Naive B cell (primary cell): Measurements from ENCODE around the gene LCE3D. TPM values are rescaled to one million over a fixed set of nuclear protein-coding genes. Genes with fewer than 3 reads are reported as not detected.
A peak's percentile ranks its signal among the peaks of the same experiment; 100 is the strongest.
"Not testable (repeated sequence)": the region's sequence is repeated elsewhere in the genome, so short reads cannot be mapped to it uniquely, and the experiment has no call there.

Experiments
- ATAC-seq, 2 donors: fragments of 150-1000 bp; cut with Tn5 transposase; 2 replicates each; pipeline ENCODE4 v1.10.0; 2021; ENCODE audit warnings: low read depth in 2 of 2, mild to moderate bottlenecking in 2 of 2, moderate library complexity in 2 of 2
- DNase-seq: peaks from one replicate; pipeline ENCODE4 v3.0.0; 2022
- H3K27ac Mint-ChIP-seq, 6 donors: one replicate each; pipeline ENCODE4 v1.8.0; 2020 to 2022; ENCODE audit warnings: mild to moderate bottlenecking in 6 of 6, mixed read lengths in 6 of 6, moderate library complexity in 5 of 6, inconsistent platforms in 2 of 6
- H3K27me3 Mint-ChIP-seq, 3 donors: one replicate each; pipeline ENCODE4 v1.8.0; 2021 to 2022; ENCODE audit warnings: mixed read lengths in 3 of 3, mild to moderate bottlenecking in 1 of 3
- H3K36me3 Mint-ChIP-seq, 2 donors: one replicate each; pipeline ENCODE4 v1.8.0; 2020 to 2022; ENCODE audit warnings: mixed read lengths in 2 of 2, inconsistent platforms in 1 of 2, mild to moderate bottlenecking in 1 of 2
- H3K4me1 Mint-ChIP-seq, 3 donors: one replicate each; pipeline ENCODE4 v1.8.0; 2020 to 2022; ENCODE audit warnings: mixed read lengths in 3 of 3, inconsistent platforms in 1 of 3, mild to moderate bottlenecking in 1 of 3, moderate library complexity in 1 of 3
- H3K4me3 Mint-ChIP-seq, 8 donors: one replicate each; pipeline ENCODE4 v1.8.0; 2020 to 2022; ENCODE audit warnings: mild to moderate bottlenecking in 8 of 8, mixed read lengths in 8 of 8, moderate library complexity in 8 of 8, inconsistent platforms in 2 of 8
- H3K9me3 Mint-ChIP-seq, 7 donors: one replicate each; pipeline ENCODE4 v1.8.0; 2020 to 2022; ENCODE audit warnings: mixed read lengths in 7 of 7, mild to moderate bottlenecking in 5 of 7, inconsistent platforms in 2 of 7, moderate library complexity in 1 of 7
- polyA plus RNA-seq, 6 donors: library from polyadenylated mRNA; unstranded; fragments of 300-500 nt; fragmentation: Illumina TruSeq; gene quantifications; one replicate each; pipeline ENCODE4 v1.2.3, GENCODE V29; 2021; ENCODE audit warnings: low read depth in 6 of 6

The LCE3D gene
- polyA plus RNA-seq, 6 donors from 2014 or later: not detected

GRCh38 chr1:152565535-152566215 lies 14.6 kb downstream of the LCE3D start:
- no peak for ATAC-seq
- no peak overlapping the region for H3K4me3 Mint-ChIP-seq
- H3K27me3 Mint-ChIP-seq: peaks cover 0 to 11% (median 5%) of the 10 kb centered on the region in 3 donors
- DNase-seq: no peak
- H3K36me3 Mint-ChIP-seq: no peaks in the 10 kb centered on the region
- H3K9me3 Mint-ChIP-seq: peaks cover 3 to 30% (median 16%) of the 10 kb centered on the region in 7 donors
- peak overlapping the region in 1 of 6 donors; percentile 33 for H3K27ac Mint-ChIP-seq
- no peaks in the 10 kb centered on the region for H3K4me1 Mint-ChIP-seq

- no peak for ATAC-seq
- H3K36me3 Mint-ChIP-seq: no peaks in the 10 kb centered on the region
- peaks cover 3 to 24% (median 15%) of the 10 kb centered on the region in 7 donors for H3K9me3 Mint-ChIP-seq
- H3K27ac Mint-ChIP-seq: no peak overlapping the region
- DNase-seq: no peak
- H3K4me1 Mint-ChIP-seq: no peaks in the 10 kb centered on the region
- H3K4me3 Mint-ChIP-seq: no peak overlapping the region
- H3K27me3 Mint-ChIP-seq: peaks cover 0 to 11% (median 5%) of the 10 kb centered on the region in 3 donors
These were observed 15.2 kb downstream of the LCE3D start for GRCh38 chr1:152565115-152565514.

GRCh38 chr1:152548358-152548757 lies 32.0 kb downstream of the LCE3D start:
- not testable (repeated sequence) for H3K36me3 Mint-ChIP-seq, H3K9me3 Mint-ChIP-seq, H3K4me1 Mint-ChIP-seq, DNase-seq, H3K4me3 Mint-ChIP-seq, ATAC-seq, H3K27ac Mint-ChIP-seq
- peaks cover 12 to 22% (median 16%) of the 10 kb centered on the region in 3 donors for H3K27me3 Mint-ChIP-seq

GRCh38 chr1:152546704-152547103 lies 33.6 kb downstream of the LCE3D start:
- Mint-ChIP-seq H3K36me3 (peaks cover 0 to 7% of the 10 kb centered on the region in 2 donors), H3K27me3 (peaks cover 12 to 16% (median 12%) of the 10 kb centered on the region in 3 donors), H3K27ac (no peak overlapping the region), H3K4me3 (no peak overlapping the region), H3K9me3 (peaks cover 0 to 9% (median 3%) of the 10 kb centered on the region in 7 donors), H3K4me1 (no peaks in the 10 kb centered on the region)
- DNase-seq (no peak), ATAC-seq (no peak)

- no peak overlapping the region for H3K4me3 Mint-ChIP-seq
These were observed 36.5 kb downstream of the LCE3D start for GRCh38 chr1:152543820-152544219.

GRCh38 chr1:152539901-152540300 lies 40.4 kb downstream of the LCE3D start:
- no peak for ATAC-seq
- Mint-ChIP-seq H3K36me3 (no peaks in the 10 kb centered on the region), H3K4me3 (no peak overlapping the region), H3K27ac (no peak overlapping the region), H3K27me3 (peaks cover 12 to 32% (median 15%) of the 10 kb centered on the region in 3 donors), H3K9me3 (peaks cover 0 to 2% (median 0%) of the 10 kb centered on the region in 7 donors), H3K4me1 (no peaks in the 10 kb centered on the region)
- DNase-seq: no peak

More at GRCh38 chr1:152543820-152544219, 36.5 kb downstream of the LCE3D start:
- DNase-seq: no peak
- Mint-ChIP-seq H3K4me1 (no peaks in the 10 kb centered on the region), H3K27ac (peak overlapping the region in 1 of 6 donors; percentile 2), H3K27me3 (peaks cover 7 to 11% (median 9%) of the 10 kb centered on the region in 3 donors), H3K9me3 (peaks cover 0 to 11% (median 3%) of the 10 kb centered on the region in 7 donors), H3K36me3 (peaks cover 0 to 7% of the 10 kb centered on the region in 2 donors)
- no peak for ATAC-seq

- H3K27me3 Mint-ChIP-seq: peaks cover 13 to 39% (median 16%) of the 10 kb centered on the region in 3 donors
- ATAC-seq (no peak), DNase-seq (no peak)
- H3K4me3 Mint-ChIP-seq: no peak overlapping the region
- H3K36me3 Mint-ChIP-seq: no peaks in the 10 kb centered on the region
- H3K27ac Mint-ChIP-seq: peak overlapping the region in 1 of 6 donors; percentile 47
- H3K4me1 Mint-ChIP-seq: no peaks in the 10 kb centered on the region
- peaks cover 0 to 2% (median 0%) of the 10 kb centered on the region in 7 donors for H3K9me3 Mint-ChIP-seq
These were observed 42.8 kb downstream of the LCE3D start for GRCh38 chr1:152537496-152537895.

GRCh38 chr1:152535774-152536173 lies 44.5 kb downstream of the LCE3D start:
- ATAC-seq (no peak), DNase-seq (no peak)
- Mint-ChIP-seq H3K9me3 (peaks cover 0 to 12% (median 4%) of the 10 kb centered on the region in 7 donors), H3K36me3 (no peaks in the 10 kb centered on the region), H3K4me1 (no peaks in the 10 kb centered on the region), H3K27ac (no peak overlapping the region), H3K4me3 (no peak overlapping the region), H3K27me3 (peaks cover 21 to 31% (median 23%) of the 10 kb centered on the region in 3 donors)

- H3K27me3 Mint-ChIP-seq: peaks cover 29 to 39% (median 29%) of the 10 kb centered on the region in 3 donors
These were observed 46.9 kb downstream of the LCE3D start for GRCh38 chr1:152533327-152533938.

More at GRCh38 chr1:152533327-152533938, 46.9 kb downstream of the LCE3D start:
- Mint-ChIP-seq H3K27ac (peak overlapping the region in 1 of 6 donors; percentile 26), H3K4me3 (no peak overlapping the region), H3K4me1 (no peaks in the 10 kb centered on the region), H3K9me3 (peaks cover 0 to 21% (median 4%) of the 10 kb centered on the region in 7 donors), H3K36me3 (no peaks in the 10 kb centered on the region)
- ATAC-seq (no peak), DNase-seq (no peak)

Other genes starting within 250 kb of the LCE3D start
- gene FLG2, start 220.5 kb downstream of the LCE3D start, polyA plus RNA-seq: under 1 TPM in 1 of 6 donors, not detected in 5; 0.18 TPM
- not detected for gene CRNN, start 166.3 kb downstream of the LCE3D start, polyA plus RNA-seq
- gene LCE5A, start 69.7 kb downstream of the LCE3D start, polyA plus RNA-seq: not detected
- not detected for gene CRCT1, start 66.0 kb downstream of the LCE3D start, polyA plus RNA-seq
- not detected for gene LCE3E, start 13.7 kb downstream of the LCE3D start, polyA plus RNA-seq
- gene LCE3C, start 19.7 kb upstream of the LCE3D start, polyA plus RNA-seq: not detected
- gene LCE3B, start 33.3 kb upstream of the LCE3D start, polyA plus RNA-seq: not detected
- not detected for gene LCE3A, start 42.6 kb upstream of the LCE3D start, polyA plus RNA-seq
- gene LCE2D, start 82.9 kb upstream of the LCE3D start, polyA plus RNA-seq: not detected
- gene LCE2C, start 94.8 kb upstream of the LCE3D start, polyA plus RNA-seq: not detected
- gene LCE2B, start 105.6 kb upstream of the LCE3D start, polyA plus RNA-seq: not detected
- gene LCE2A, start 117.8 kb upstream of the LCE3D start, polyA plus RNA-seq: not detected
- gene LCE4A, start 127.6 kb upstream of the LCE3D start, polyA plus RNA-seq: not detected
- not detected for gene KPRP, start 177.5 kb upstream of the LCE3D start, polyA plus RNA-seq
- gene LCE1F, start 194.6 kb upstream of the LCE3D start, polyA plus RNA-seq: not detected
- gene LCE1E, start 205.7 kb upstream of the LCE3D start, polyA plus RNA-seq: not detected
- gene LCE1D, start 216.2 kb upstream of the LCE3D start, polyA plus RNA-seq: not detected
- gene LCE1C, start 226.1 kb upstream of the LCE3D start, polyA plus RNA-seq: not detected
- not detected for gene LCE1B, start 231.5 kb upstream of the LCE3D start, polyA plus RNA-seq
- gene LCE1A, start 247.0 kb upstream of the LCE3D start, polyA plus RNA-seq: not detected